NCI-H2107 treated with DMSO at 0.1 percent for 48 hours (cell line): ENCODE data around the gene METTL8.
"Not testable (repeated sequence)": the region's sequence is repeated elsewhere in the genome, so short reads cannot be mapped to it uniquely, and the experiment has no call there.

Source experiments
- DNase-seq: peaks from one replicate; lab custom pipeline; 2025; ENCODE audit not compliant: unreplicated experiment; lab: John Stamatoyannopoulos, UW

The METTL8 gene

DNA sequence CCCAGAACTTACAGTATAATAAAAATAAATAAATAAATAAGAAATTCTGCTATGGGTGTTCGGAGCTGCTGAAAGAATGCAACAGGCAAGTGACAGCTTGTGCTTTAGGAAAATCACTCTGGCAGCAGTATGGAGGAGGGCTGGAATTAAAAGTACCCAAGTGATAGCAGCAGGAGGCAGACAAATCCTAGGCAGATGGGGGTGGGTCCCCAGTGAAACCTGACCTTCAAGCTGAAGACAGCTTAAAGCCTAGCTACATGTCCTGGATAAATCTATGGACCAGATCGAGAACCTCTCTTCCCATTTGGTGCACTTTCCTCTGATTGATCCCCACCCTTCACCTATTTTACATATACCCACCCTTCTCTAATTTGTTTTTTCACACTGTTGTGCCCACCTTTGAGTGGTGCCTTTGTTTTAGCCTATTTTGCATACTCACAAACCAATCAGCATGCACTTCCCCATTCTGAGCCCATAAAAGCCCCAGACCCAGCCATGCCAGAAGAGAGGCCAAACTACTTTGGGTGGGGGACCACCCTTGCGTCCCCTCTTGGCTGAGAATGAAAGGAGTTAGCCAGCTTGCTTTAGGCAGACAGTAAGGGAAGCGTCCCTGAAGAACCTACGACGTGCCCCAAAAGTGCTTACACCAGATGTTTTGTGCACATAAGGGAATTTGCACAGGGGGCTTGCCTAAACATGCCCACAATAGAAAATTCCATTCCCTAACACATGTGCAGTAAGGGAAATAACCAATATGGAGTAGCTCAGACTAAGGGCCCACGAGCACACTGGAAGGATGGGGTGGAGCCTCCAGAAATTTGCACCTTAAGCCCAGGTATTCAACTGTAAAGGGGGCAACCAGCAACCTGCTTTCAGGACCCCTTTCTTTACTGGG lies 3.0 kb downstream of the METTL8 start:
- no peak for DNase-seq

DNA sequence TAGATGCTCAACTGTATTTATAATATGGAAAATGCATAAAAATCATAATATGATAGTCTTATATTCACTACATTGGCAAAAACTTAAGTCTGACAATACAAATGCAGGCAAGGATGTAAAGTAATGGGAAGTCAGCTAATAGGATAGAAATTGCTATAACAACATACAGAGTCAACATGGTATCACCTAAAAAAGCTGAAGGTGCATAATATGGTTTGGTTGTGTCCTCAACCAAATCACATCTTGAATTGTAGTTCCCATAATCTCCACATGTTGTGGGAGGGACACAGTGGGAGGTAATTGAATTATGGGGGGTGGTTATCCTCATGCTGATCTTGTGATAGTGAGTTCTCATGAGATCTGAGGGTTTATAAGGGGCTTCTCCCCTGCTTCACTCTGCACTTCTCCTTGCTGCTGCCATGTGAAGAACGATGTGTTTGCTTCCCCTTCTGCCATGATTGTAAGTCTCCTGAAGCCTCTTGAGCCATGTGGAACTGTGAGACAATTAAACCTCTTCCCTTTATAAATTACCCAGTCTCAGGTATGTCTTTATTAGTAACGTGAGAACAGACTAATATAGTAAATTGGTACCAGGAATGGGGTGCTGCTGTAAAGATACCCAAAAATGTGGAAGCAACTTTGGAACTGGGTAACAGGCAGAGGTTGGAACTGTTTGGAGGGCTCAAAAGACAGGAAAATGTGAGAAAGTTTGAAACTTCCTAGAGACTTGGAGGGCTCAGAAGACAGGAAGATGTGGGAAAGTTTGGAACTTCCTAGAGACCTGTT lies 10.9 kb downstream of the METTL8 start:
- DNase-seq = not testable (repeated sequence)

DNA sequence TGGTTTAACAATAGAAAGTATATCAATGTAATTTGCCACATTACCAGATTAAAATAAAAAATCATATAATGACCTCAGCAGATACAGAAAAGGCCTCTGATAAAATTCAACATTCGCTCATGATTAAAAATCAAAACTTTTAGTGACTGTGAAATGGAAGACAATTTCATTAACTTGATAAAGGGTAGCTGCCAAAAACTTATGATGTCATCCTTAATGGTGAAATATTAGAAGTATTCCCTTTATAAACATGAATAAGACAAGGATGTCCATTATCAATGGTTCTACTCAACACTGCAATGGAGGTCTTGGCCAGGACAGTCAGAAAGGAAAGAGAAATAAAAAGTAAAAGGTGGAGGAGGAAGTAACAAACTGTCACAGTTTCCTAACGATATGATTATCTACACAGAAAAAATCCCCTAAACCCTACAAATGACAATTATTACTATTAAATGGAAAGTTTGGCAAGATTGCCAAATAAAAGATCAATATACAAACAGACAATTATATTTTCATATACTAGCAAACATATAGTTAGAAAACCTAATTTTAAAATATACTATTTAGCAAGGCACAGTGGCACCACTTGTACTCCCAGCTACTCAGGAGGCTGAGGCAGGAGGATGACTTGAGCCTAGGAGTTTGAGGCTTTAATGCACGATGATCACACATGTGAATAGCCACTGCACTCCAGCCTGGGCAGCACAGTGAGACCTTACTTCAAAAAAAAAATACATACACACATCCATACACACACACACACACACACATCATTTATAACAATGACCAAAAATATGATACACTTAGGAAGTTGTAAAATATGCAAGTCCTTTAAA lies 12.8 kb downstream of the METTL8 start:
- no peak for DNase-seq

DNA sequence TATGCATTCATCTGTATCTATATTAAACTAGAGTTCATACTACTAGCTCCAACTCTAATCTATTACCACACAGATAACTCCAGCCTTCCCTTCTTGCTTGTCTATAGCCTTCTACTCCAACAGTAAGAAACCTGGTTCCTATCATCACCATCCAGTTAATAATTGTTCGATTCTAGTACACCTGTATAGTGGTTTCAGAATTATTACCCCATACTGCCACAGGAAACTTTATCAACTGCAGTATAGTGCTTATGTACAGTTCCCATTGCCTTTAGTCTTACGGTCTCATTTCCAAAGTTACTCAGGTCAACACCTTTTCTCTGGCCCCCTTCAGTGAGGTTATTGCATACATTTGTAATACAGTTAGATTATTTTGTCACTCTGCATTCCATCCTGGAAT lies 14.5 kb downstream of the METTL8 start:
- DNase-seq = no peak

DNA sequence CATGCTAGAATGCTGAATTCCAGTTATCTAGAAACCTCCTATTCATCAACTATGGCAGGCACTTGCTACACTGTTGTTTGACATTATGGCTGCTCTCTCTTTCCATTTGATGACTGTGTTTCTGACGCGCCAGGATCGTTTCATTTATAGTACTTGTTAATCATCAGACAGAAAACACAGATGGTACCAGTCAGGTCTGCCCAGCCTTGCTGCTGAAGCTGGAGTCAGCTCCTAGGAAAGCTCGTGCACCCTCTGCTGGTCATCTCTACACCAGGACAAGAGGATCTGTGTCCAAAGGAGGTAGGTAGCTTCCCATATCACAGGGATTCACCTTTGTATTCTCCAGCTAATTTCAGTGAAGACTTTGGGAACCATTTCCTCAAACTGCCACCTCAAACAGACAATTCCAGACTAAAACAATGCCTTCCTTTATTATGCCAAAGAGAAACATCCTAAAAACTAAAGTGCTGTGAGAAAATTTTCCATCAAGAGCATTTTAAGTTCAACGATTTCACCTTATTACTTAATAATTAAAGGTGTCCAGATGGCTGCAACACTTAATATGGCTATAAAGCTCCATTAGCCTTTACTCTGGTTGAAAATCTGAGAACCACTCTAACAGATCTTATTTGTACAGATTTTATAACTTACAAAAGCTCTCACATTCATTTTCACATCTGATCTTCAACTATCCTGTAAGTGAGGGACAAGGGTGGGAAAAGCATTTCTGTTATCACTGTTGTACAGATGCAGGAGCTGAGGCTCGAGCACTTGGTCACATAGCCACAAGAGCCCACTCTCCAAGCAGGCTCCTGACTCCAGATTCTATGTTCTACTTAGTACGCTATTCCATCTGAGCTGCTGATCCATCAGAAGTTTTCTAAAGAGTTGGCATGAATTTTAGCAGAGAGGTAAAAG lies 17.5 kb downstream of the METTL8 start:
- peak; percentile 87 for DNase-seq

DNA sequence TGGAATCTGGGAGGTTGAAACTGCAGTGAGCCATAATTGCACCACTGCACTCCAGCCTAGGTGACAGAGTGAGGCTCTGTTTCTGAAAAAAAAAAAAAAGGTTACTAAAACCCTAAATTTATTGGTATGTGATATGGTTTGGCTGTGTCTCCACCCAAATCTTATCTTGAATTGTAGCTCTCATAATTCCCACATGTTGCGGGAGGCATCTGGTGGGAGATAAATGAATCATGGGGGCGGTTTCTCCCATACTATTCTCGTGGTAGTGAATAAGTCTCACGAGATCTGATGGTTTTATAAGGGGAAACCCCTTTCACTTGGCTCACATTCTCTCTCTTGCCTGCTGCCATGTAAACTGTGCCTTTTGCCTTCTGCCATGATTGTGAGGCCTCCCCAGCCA lies 19.1 kb downstream of the METTL8 start:
- not testable (repeated sequence) for DNase-seq

DNA sequence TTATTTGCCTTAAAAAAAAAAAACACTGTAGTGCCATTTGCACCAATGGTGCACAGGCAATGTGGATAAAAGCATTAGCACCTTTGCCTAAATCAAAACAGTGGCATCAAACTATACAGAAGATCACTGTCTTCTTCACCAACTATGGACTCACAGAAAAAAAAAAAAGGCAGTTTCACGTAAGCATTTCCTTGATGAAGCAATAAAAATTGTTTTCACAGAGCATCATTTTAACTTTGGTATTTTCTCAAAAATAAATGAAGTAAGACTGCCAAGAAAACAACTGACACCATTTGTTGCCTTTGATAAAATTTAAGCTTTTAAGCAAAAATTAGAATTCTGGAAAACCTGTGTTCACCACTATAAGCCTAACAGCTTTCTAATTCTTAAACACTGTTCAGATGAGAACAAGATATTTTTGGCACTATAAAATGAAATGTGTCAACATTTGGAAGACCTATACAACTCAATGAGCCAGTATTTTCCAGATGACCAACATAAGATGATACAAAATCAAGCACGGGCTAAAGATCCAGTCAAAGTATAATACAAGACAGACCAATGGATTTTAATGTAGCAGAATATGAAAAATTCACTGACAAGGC lies 21.1 kb downstream of the METTL8 start:
- no peak for DNase-seq

DNA sequence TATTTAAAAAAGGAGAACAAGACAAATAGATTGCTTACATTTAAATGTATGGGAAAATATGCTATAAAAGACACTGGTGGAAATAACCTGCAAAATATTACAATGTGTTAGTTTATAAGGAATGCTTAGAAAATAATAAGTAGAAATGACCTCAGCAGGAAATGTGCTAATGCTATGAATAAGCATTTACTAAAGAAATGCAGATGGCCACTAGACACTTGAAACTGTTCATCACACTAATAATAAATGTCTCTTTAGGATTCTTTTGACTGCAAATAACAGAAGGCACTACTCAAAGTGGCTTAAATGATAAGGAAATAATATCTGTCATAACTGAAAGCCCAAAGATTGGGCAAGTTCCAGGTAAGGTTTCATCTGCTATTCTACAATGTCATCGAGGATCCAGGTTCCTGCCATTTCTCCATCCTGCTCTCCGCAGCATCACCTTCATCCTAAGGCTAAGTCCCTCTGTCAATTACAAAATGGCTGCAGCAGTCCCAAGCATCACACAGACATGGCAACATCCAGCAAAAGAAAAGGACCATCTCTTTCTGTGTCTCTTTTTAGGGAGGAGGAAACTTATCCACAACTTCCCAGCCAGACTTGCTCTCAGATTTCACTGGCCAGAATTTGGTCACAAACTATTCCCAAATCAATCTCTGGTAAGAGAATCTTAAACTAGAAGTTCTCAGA lies 21.9 kb downstream of the METTL8 start:
- no peak for DNase-seq

DNA sequence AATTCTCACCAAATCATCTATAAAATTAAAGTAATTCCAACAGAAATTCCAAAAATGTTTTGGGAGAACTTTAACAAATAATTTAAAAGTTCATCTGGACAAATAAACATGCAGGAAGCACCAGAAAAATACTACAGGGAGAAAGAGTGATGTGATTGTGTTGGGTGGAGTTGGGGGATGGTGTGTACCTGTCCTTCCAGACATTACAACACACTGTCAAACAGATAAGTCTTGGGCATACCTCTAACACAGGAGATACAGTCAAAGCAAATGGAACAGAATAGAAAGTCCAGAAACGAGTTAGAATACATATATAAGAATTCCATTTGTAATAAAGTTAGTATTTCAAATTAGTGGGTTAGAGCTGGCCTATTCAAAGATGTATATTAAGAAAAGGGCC lies 22.6 kb downstream of the METTL8 start:
- no peak for DNase-seq

DNA sequence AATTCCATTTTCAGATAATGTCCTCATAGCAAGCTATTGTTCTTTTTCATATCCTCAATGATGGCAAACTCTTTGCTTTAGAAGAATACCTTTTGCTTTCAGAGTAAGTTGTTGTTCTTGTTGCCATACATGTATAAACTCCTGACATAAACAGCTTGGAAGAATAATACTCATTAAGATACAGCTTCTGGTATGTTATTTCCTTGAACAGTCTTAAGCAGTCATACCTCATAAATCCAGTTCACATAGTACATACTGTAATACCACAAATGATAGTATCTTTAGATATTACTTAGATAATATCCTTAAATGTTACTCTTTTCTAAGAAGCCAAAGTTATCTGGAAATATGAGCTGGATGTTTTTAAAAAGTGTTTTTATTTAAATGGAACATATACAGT lies 23.2 kb downstream of the METTL8 start:
- no peak for DNase-seq

DNA sequence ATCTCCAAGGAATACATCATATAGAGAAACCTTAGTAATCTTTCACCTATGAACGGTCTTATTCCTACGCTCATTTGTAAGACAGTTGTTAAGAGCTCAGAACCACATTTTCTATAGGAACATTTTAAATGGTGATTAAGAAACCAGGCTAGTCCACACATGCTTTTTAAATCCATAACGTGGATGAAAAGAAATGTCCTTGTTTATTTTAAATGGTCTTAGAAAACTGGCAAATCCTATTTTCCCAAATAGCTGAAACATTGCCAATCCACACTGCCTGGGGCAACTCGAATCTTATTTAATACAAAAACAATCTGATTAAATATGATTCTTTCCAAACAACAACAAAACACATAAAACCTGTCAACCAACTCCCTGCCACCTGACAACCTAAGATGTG lies 23.7 kb downstream of the METTL8 start:
- DNase-seq = no peak

DNA sequence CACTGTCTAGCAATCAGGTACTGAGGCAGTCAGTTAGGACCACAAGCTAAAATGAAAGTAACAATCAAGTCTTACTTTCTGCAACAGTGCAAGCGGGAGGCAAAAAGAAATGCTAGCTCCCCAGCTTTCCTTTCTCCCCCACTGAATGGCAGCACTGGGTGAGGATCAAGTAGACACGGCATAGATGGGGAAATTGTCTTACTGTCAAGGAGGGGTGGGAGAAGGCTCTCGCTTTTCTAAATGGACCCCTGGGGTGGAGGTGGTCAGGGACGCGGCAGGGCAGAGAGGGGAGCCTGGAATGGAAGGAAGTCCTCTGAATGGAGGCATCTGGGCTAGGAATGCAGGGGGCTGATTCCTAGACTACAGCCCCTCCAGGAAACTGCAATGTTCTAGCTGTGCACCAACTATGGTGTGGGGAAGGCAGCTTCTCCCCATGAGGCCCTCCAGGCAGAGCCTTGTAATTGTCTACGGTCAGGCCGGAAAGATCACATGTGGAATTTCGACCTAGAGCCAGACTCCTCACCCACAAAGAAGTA lies 24.3 kb downstream of the METTL8 start:
- no peak for DNase-seq

DNA sequence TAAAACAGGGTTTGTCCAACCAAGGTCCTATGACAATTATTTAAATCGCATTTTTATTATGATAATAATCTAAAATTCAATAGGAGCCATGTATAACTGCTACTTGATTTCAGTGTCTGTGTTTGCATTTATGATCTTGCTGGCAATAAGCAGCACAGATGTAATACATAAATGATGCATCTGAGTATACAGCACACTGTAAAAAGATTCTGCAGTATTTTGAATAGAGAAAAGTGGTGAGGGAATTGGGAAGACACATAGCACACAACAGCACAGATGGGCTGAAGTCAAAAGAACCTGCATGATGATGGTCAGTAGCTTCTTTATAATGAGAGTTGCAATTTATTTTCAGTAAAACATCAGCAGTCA lies 26.1 kb downstream of the METTL8 start:
- DNase-seq = no peak

DNA sequence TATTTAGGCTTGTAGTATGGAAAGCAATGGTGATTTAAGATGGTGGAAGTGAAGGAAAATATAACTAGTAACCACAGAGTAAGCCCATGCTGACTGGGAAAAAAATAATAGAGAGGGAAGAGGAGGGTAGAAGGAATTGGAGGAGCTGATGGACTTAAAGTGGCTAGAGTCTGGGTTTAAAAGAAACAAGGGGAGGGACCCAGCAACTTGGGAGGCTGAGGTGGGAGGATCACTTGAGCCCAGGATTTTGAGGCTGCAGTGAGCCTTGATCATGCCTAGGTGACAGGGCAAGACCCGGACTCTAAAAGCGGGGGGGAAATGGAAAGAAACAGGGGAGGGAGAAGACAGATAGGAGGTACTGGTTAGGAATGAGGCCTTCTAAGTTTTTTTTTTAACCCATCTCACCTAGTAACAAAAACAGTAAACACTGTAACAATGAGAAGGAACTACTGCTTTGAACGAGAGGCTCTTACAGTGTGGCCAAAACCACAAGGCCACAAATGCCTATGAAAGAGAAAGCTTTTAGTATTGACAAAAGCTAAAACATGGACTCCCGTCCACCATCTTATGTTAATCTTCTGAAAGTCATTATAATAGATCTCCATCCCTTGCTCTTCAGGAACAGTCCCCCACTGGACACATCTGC lies 26.6 kb downstream of the METTL8 start:
- no peak for DNase-seq

DNA sequence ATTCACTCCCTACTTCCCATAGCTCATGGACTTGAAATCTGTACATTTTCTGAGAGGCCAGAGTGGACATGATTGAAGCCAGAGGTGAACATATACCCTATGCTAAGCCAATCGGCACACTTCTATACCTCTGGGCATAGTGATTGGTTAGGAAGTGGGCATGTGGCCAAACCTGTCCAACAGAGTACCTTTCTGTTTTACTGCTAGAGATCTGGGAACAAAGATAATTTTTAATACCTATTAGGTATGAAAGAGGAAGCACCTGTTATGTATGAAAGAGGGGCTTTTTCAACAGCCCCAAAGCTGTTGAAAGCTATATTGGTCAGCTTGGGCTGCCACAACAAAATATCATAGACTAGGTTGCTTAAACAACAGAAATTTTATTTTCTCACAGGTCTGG lies 27.7 kb downstream of the METTL8 start:
- DNase-seq = no peak

DNA sequence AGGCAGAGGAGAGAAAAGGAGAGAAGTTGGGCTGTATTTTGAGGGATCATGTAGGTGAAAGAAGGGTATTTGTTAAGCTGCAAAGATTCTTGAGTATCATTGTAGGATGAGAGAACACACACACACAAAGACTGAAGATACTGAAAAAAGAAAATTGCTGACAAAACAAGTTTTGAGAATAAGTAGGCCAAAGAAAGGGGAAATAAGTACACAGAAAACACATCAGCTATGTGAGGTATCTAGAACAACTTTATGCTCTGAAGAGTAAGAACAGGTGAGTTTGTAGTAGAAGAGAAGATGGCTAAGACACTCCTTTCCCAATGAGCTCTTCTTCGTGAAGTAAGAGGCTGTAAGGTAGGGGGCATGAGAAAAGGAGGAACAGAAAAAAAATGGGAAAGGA lies 28.2 kb downstream of the METTL8 start:
- no peak for DNase-seq

DNA sequence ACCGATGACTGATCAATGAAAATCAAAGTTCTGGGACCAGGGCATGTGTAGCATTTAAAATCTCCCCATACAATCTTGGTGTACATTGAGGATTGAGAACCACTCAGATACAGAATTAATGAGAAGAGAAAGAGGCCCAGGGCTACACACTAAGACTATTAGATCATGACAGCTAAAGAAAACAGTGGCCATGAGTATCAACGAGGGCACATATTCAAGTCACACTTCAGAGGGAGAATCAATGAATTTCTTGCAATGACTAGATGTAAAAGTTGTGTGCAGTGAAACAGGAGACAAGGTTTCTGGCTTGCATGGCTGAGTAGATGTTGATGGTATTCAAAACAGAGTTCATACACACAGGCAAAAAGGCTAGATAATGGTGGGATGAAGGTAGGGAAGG lies 29.1 kb downstream of the METTL8 start:
- no peak for DNase-seq

DNA sequence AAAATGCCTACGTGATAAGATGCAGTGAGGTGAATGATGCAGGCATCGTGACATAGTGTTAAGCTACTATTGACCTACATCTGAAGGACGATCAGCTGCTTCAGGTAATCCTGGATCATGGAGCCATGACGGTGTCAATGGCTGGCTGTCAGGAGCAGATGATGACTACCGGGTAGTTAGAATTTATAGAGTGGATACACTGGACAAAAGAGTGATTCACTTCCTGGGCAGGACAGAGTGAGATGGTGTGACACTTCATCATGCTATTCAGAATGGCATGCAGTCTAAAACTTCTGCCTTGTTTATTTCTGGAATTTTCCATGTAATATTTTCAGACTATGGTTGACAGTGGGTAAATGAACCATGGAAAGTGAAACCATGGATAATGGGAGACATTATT lies 29.5 kb downstream of the METTL8 start:
- no peak for DNase-seq
